Measurements from ENCODE around the gene PIP5K1B.

The PIP5K1B gene

GRCh38 chr9:68742333-68742730 lies 37.3 kb downstream of the PIP5K1B start:
- no peak overlapping the region for H3K4me2 ChIP-seq (ENCODE audit: insufficient read depth, low read length)
- H3K27me3 ChIP-seq (ENCODE audit: insufficient read depth, low read length, poor library complexity) = peaks cover 4% of the 10 kb centered on the region
- H3K27ac ChIP-seq (ENCODE audit: low read length) = no peak overlapping the region
- H3K9me3 ChIP-seq (ENCODE audit: insufficient read depth, low read length, severe bottlenecking) = no peaks in the 10 kb centered on the region
- no peak overlapping the region for H3K9ac ChIP-seq (ENCODE audit: low read depth, low read length)
- no peaks in the 10 kb centered on the region for H3K36me3 ChIP-seq (ENCODE audit: insufficient read depth, low read length)
- no peaks in the 10 kb centered on the region for H3K4me1 ChIP-seq (ENCODE audit: insufficient read depth, low read length)
- no peak overlapping the region for H3K4me3 ChIP-seq (ENCODE audit: low read depth in 1 of 2, low read length in 2 of 2)
- DNase-seq (no peak), ATAC-seq (ENCODE audit: insufficient read depth, low read depth) (no peak)
- H2AFZ ChIP-seq (ENCODE audit: low read depth, low read length) = no peak overlapping the region
- no peaks in the 10 kb centered on the region for H3K79me2 ChIP-seq (ENCODE audit: insufficient read depth, low read length)
- no peaks in the 10 kb centered on the region for H4K20me1 ChIP-seq (ENCODE audit: insufficient read depth, low read length)
- no peak for TF ChIP-seq CTCF (IDR thresholded peaks at IDR 0.05; ENCODE audit: borderline replicate concordance, extremely low read depth, low read length, poor library complexity, severe bottlenecking)
- TF ChIP-seq EZH2 (IDR thresholded peaks at IDR 0.05; ENCODE audit: borderline replicate concordance, low read depth, low read length, severe bottlenecking) = no peak

- H3K4me3 ChIP-seq (ENCODE audit: low read depth in 1 of 2, low read length in 2 of 2) = no peak overlapping the region
- no peaks in the 10 kb centered on the region for H3K79me2 ChIP-seq (ENCODE audit: insufficient read depth, low read length)
These were observed 39.4 kb downstream of the PIP5K1B start for GRCh38 chr9:68744426-68744825.

DNA sequence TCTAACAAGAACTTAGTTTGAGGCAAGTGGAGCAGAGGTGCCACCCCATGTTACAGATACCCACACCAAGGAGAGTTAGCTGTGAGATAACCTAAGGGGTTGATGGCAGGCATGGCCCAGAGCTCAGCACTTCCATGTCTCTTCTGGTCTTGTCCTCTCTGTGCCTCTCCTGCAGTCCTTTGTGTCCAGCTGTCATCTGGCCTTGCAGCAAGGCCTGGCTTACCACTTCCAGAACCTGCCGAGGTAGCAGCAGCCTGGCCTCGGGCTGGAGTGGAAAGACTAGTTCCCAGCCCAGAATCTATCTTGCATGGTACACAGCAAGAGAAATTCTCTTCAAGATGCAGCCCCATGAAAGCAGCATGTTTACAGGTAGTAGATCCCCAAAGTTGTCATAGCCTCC lies 41.5 kb downstream of the PIP5K1B start:
- no peaks in the 10 kb centered on the region for H3K36me3 ChIP-seq (ENCODE audit: insufficient read depth, low read length)
- H3K4me2 ChIP-seq (ENCODE audit: insufficient read depth, low read length) = no peak overlapping the region
- DNase-seq = no peak
- H3K79me2 ChIP-seq (ENCODE audit: insufficient read depth, low read length) = no peaks in the 10 kb centered on the region
- no peaks in the 10 kb centered on the region for H3K27me3 ChIP-seq (ENCODE audit: insufficient read depth, low read length, poor library complexity)
- no peak for ATAC-seq (ENCODE audit: insufficient read depth, low read depth)
- no peaks in the 10 kb centered on the region for H4K20me1 ChIP-seq (ENCODE audit: insufficient read depth, low read length)
- H3K9ac ChIP-seq (ENCODE audit: low read depth, low read length) = no peak overlapping the region
- no peaks in the 10 kb centered on the region for H3K4me1 ChIP-seq (ENCODE audit: insufficient read depth, low read length)
- no peaks in the 10 kb centered on the region for H3K9me3 ChIP-seq (ENCODE audit: insufficient read depth, low read length, severe bottlenecking)
- H3K4me3 ChIP-seq (ENCODE audit: low read depth in 1 of 2, low read length in 2 of 2) = no peak overlapping the region
- H2AFZ ChIP-seq (ENCODE audit: low read depth, low read length) = no peak overlapping the region
- H3K27ac ChIP-seq (ENCODE audit: low read length) = no peak overlapping the region
- TF ChIP-seq CTCF (IDR thresholded peaks at IDR 0.05; ENCODE audit: borderline replicate concordance, extremely low read depth, low read length, poor library complexity, severe bottlenecking) (no peak), EZH2 (IDR thresholded peaks at IDR 0.05; ENCODE audit: borderline replicate concordance, low read depth, low read length, severe bottlenecking) (no peak)

More at GRCh38 chr9:68744426-68744825, 39.4 kb downstream of the PIP5K1B start:
- H4K20me1 ChIP-seq (ENCODE audit: insufficient read depth, low read length) = no peaks in the 10 kb centered on the region
- H3K4me1 ChIP-seq (ENCODE audit: insufficient read depth, low read length) = no peaks in the 10 kb centered on the region
- no peaks in the 10 kb centered on the region for H3K9me3 ChIP-seq (ENCODE audit: insufficient read depth, low read length, severe bottlenecking)
- peaks cover 4% of the 10 kb centered on the region for H3K27me3 ChIP-seq (ENCODE audit: insufficient read depth, low read length, poor library complexity)
- no peak overlapping the region for H3K27ac ChIP-seq (ENCODE audit: low read length)
- no peak overlapping the region for H2AFZ ChIP-seq (ENCODE audit: low read depth, low read length)
- no peaks in the 10 kb centered on the region for H3K36me3 ChIP-seq (ENCODE audit: insufficient read depth, low read length)
- DNase-seq (no peak), ATAC-seq (ENCODE audit: insufficient read depth, low read depth) (no peak)
- H3K9ac ChIP-seq (ENCODE audit: low read depth, low read length) = no peak overlapping the region
- TF ChIP-seq EZH2 (IDR thresholded peaks at IDR 0.05; ENCODE audit: borderline replicate concordance, low read depth, low read length, severe bottlenecking) (no peak), CTCF (IDR thresholded peaks at IDR 0.05; ENCODE audit: borderline replicate concordance, extremely low read depth, low read length, poor library complexity, severe bottlenecking) (no peak)
- H3K4me2 ChIP-seq (ENCODE audit: insufficient read depth, low read length) = no peak overlapping the region

DNA sequence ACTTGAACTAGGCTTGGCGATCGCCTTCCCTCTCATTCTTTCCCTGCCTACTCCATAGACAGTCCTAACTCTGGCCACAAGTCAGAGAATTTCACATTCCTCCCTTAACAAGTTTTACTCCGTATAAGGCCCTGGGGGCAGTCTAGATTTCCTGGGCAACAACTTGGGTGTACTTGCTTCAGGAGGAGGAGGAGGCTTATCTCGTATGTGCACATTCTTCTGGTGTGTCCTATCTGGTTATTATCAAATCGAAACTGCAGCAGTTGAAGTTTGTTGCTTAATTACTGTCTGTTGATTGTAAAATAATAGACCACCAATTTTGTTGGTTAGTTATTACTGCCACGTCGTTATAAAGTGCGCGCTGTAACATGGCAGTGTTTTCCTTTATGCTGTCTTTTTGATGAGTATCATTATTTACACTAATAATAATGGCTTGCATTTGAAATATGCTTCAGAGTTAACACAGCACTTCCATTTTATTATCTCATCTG lies 42.0 kb downstream of the PIP5K1B start:
- ATAC-seq (ENCODE audit: insufficient read depth, low read depth) = no peak
- Histone ChIP-seq H3K36me3 (ENCODE audit: insufficient read depth, low read length) (no peaks in the 10 kb centered on the region), H2AFZ (ENCODE audit: low read depth, low read length) (no peak overlapping the region), H3K27ac (ENCODE audit: low read length) (no peak overlapping the region), H3K9me3 (ENCODE audit: insufficient read depth, low read length, severe bottlenecking) (no peaks in the 10 kb centered on the region), H3K4me3 (ENCODE audit: low read depth in 1 of 2, low read length in 2 of 2) (no peak overlapping the region), H3K4me1 (ENCODE audit: insufficient read depth, low read length) (no peaks in the 10 kb centered on the region), H3K9ac (ENCODE audit: low read depth, low read length) (no peak overlapping the region), H3K4me2 (ENCODE audit: insufficient read depth, low read length) (no peak overlapping the region), H3K27me3 (ENCODE audit: insufficient read depth, low read length, poor library complexity) (no peaks in the 10 kb centered on the region), H4K20me1 (ENCODE audit: insufficient read depth, low read length) (no peaks in the 10 kb centered on the region), H3K79me2 (ENCODE audit: insufficient read depth, low read length) (no peaks in the 10 kb centered on the region)
- TF ChIP-seq CTCF (IDR thresholded peaks at IDR 0.05; ENCODE audit: borderline replicate concordance, extremely low read depth, low read length, poor library complexity, severe bottlenecking) = no peak
- no peak for TF ChIP-seq EZH2 (IDR thresholded peaks at IDR 0.05; ENCODE audit: borderline replicate concordance, low read depth, low read length, severe bottlenecking)
- no peak for DNase-seq
